ENCODE data around the gene EXOSC3.

DNA sequence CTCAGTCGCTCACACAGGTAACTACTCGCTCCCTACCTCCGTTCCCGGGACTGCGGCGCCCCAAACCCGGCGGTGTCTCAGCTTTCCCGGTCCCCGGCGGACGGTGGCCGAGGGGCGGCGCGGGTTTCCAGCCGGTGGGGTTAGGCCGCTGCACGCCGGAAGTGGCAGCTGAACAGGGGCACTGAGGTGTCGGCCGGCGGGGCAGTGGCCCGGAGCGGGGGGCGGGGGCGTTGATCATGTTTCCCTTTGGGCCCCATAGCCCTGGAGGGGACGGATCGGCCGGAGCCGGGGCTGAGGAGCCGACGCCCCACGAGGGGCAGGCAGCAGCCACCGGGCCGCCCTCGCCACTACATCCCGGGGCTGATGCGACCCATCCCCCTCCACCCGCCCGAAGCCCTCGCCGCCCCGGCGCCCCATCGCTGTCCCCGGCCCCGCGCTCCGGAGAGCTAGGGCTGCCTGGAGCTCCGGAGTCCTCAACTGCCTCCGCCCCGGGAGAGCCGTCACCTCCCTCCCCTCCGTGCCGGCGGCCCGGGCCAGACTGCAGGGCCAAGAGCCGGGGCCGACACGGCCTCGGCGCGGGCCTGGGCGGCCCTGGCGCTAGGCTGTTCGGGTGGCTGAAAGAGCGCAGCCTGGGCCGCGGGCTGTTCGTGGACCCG lies 15.9 kb upstream of the EXOSC3 start, which contains the start of gene DCAF10:
- peak; percentile 42 for TF ChIP-seq POLR2A (IDR thresholded peaks at IDR 0.05)
- TF ChIP-seq, protein P1, sequence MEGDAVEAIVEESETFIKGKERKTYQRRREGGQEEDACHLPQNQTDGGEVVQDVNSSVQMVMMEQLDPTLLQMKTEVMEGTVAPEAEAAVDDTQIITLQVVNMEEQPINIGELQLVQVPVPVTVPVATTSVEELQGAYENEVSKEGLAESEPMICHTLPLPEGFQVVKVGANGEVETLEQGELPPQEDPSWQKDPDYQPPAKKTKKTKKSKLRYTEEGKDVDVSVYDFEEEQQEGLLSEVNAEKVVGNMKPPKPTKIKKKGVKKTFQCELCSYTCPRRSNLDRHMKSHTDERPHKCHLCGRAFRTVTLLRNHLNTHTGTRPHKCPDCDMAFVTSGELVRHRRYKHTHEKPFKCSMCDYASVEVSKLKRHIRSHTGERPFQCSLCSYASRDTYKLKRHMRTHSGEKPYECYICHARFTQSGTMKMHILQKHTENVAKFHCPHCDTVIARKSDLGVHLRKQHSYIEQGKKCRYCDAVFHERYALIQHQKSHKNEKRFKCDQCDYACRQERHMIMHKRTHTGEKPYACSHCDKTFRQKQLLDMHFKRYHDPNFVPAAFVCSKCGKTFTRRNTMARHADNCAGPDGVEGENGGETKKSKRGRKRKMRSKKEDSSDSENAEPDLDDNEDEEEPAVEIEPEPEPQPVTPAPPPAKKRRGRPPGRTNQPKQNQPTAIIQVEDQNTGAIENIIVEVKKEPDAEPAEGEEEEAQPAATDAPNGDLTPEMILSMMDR (IDR thresholded peaks at IDR 0.05) = peak in 1 of 3 donors; percentile 15
- peak; percentile 74 to 89 (median 88) for TF ChIP-seq POLR2AphosphoS5 (IDR thresholded peaks at IDR 0.05)
